Mesothelial cell of epicardium (in vitro differentiated cells): ENCODE measurements around the gene TULP3. TPM values are rescaled to one million over a fixed set of nuclear protein-coding genes. Genes with fewer than 3 reads are reported as not detected.
A peak's percentile ranks its signal among the peaks of the same experiment; 100 is the strongest.

ENCODE experiments used
- DNase-seq, 2 experiments: peaks; one replicate each; pipeline ENCODE4 v3.0.0; 2021; ENCODE audit warnings: low spot score in 2 of 2; ENCODE audit not compliant: unreplicated experiment in 2 of 2
- H3K27ac Mint-ChIP-seq: 2 replicates; pipeline ENCODE4 v1.8.0; 2021; ENCODE audit warnings: mixed read lengths
- H3K27me3 Mint-ChIP-seq: 2 replicates; pipeline ENCODE4 v1.8.0; 2021; ENCODE audit warnings: low read depth, mixed read lengths
- H3K36me3 Mint-ChIP-seq: 2 replicates; pipeline ENCODE4 v1.8.0; 2021; ENCODE audit warnings: mixed read lengths
- H3K4me1 Mint-ChIP-seq: 2 replicates; pipeline ENCODE4 v1.8.0; 2021; ENCODE audit warnings: mixed read lengths
- H3K4me3 Mint-ChIP-seq: 2 replicates; pipeline ENCODE4 v1.8.0; 2021; ENCODE audit warnings: mild to moderate bottlenecking, moderate library complexity, mixed read lengths
- H3K9me3 Mint-ChIP-seq: 2 replicates; pipeline ENCODE4 v1.8.0; 2021; ENCODE audit warnings: mixed read lengths
- total RNA-seq: library from RNA; stranded (reverse); gene quantifications from 3 replicates; pipeline ENCODE4 v1.2.1, GENCODE V29; 2021
- TF ChIP-seq, protein P1 (sequence below): fragments of 200-600 bp; sonication (generic); IDR thresholded peaks from one replicate; pipeline ENCODE4 v1.5.0; 2021; ENCODE audit warnings: antibody characterized with exemption; ENCODE audit not compliant: unreplicated experiment

The TULP3 gene
- total RNA-seq, 1 donor from 2014 or later: 25.2 TPM

DNA sequence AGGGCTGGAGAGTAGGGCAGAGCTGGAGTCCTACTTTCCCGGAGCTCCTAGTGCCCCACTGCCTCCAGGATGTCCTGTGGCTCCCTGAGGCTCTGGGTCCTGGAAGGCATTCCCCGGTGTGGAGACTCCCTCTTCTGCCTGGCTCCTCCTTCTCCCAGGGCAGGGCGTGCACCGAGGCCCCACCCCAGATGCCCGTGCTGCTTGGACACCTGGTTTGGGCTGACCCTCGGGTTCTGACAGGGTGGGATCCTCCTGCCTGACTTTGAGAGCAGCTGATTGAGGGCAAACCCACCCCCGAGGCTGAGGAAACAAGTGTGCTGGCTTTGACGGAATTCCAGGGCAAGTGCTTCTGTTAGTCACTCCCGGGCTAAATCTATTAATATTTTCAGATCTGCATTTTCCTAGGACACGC lies 83.9 kb downstream of the TULP3 start:
- TF ChIP-seq, protein P1, sequence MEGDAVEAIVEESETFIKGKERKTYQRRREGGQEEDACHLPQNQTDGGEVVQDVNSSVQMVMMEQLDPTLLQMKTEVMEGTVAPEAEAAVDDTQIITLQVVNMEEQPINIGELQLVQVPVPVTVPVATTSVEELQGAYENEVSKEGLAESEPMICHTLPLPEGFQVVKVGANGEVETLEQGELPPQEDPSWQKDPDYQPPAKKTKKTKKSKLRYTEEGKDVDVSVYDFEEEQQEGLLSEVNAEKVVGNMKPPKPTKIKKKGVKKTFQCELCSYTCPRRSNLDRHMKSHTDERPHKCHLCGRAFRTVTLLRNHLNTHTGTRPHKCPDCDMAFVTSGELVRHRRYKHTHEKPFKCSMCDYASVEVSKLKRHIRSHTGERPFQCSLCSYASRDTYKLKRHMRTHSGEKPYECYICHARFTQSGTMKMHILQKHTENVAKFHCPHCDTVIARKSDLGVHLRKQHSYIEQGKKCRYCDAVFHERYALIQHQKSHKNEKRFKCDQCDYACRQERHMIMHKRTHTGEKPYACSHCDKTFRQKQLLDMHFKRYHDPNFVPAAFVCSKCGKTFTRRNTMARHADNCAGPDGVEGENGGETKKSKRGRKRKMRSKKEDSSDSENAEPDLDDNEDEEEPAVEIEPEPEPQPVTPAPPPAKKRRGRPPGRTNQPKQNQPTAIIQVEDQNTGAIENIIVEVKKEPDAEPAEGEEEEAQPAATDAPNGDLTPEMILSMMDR: no peak
- Mint-ChIP-seq H3K27ac (peak overlapping the region; percentile 25), H3K4me3 (peak overlapping the region; percentile 6), H3K36me3 (peaks cover 6% of the 10 kb centered on the region), H3K4me1 (peaks cover 12% of the 10 kb centered on the region), H3K9me3 (no peaks in the 10 kb centered on the region), H3K27me3 (no peaks in the 10 kb centered on the region)
- no peak for DNase-seq

DNA sequence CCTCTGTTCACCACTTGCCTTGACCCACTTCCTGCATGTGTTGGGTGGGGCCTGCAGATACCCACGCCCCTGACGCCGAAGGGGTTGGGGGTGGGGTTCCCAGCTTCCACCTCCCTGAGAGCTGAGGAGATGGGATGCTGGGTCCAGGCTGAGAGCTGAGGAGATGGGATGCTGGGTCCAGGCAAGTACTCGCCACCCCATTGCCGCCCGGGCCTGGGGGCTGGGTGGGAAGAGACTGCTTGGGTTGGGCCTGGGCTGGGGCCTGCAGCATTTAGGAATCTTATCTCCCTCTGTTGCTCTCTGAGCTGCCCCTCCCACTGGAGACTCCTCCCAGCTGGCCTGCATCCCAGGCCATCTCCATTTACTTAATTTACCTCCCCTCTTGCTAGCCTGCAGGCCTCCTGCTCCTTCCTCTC lies 85.9 kb downstream of the TULP3 start:
- TF ChIP-seq, protein P1: no peak
- no peak overlapping the region for H3K4me3 Mint-ChIP-seq
- H3K27me3 Mint-ChIP-seq: no peaks in the 10 kb centered on the region
- peaks cover 4% of the 10 kb centered on the region for H3K36me3 Mint-ChIP-seq
- H3K27ac Mint-ChIP-seq: no peak overlapping the region
- H3K4me1 Mint-ChIP-seq: peaks cover 12% of the 10 kb centered on the region
- no peak for DNase-seq
- no peaks in the 10 kb centered on the region for H3K9me3 Mint-ChIP-seq

DNA sequence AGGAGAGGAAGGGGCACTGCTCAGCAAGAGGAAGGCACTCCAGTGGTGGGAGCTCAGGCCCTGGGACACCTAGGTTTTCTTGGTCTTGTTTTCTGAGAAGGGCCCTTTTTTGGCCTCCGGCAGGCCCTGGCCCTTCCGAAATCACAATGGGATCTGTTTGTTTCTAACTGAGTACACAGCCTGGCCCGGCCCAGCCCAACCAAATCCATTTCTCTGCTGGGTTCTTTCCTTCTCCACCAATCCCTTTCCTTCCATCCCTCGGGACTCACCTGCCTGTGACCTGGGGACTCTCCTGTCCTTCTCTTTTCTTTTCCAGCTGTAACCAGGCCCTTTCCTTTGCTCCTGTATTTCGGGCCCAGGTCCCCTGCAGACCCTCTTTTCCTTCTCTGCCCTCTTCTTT lies 87.1 kb downstream of the TULP3 start:
- no peak for DNase-seq
- Mint-ChIP-seq H3K9me3 (no peaks in the 10 kb centered on the region), H3K4me3 (no peak overlapping the region), H3K27ac (no peak overlapping the region), H3K36me3 (peaks cover 4% of the 10 kb centered on the region), H3K4me1 (peaks cover 12% of the 10 kb centered on the region), H3K27me3 (no peaks in the 10 kb centered on the region)
- TF ChIP-seq, protein P1: no peak

DNA sequence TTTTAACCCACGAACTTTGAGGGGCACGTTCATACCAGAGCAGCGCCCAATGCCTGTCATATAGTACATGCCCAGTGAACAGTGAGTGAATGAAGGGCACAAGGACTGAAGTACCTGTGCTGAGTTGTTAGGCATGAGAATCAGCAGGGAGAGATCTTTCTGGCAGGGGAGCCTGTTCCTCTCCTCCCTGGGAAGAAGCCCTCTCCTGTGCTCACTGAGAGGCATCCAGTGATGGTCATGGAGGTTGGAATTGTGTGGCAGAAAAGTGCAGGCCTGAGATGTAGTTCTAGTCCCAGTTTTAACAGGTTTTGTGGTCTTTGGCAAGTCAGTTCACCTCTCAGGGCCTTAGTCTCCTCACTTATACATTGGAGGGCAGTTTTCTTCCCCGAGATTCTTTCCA lies 89.1 kb downstream of the TULP3 start:
- no peak overlapping the region for H3K27ac Mint-ChIP-seq

DNA sequence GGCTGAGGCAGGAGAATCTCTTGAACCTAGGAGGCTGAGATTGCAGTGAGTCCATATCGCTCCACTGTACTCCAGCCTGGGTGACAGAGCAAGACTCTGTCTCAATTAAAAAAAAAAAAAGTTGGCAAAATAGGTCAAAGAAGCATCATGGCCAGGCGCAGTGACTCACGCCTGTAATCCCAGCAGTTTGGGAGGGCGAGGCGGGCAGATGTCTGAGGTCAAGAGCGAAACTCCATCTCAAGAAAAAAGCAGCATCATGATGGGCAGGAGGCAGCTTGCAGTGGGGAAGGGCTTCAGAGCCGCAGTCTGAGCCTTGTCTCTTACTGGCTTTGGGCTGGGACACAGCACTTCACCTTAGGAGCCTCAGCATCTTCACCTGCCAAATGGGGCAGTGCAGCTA lies 89.9 kb downstream of the TULP3 start:
- TF ChIP-seq, protein P1: no peak
- H3K36me3 Mint-ChIP-seq: peaks cover 4% of the 10 kb centered on the region
- DNase-seq: no peak
- no peak overlapping the region for H3K27ac Mint-ChIP-seq
- H3K9me3 Mint-ChIP-seq: no peaks in the 10 kb centered on the region
- H3K4me1 Mint-ChIP-seq: peaks cover 6% of the 10 kb centered on the region
- no peak overlapping the region for H3K4me3 Mint-ChIP-seq
- H3K27me3 Mint-ChIP-seq: no peaks in the 10 kb centered on the region

More for the DNA sequence above, 89.1 kb downstream of the TULP3 start:
- H3K4me1 Mint-ChIP-seq: peaks cover 6% of the 10 kb centered on the region
- peaks cover 4% of the 10 kb centered on the region for H3K36me3 Mint-ChIP-seq
- H3K27me3 Mint-ChIP-seq: no peaks in the 10 kb centered on the region
- DNase-seq: no peak
- no peak overlapping the region for H3K4me3 Mint-ChIP-seq
- TF ChIP-seq, protein P1: no peak
- no peaks in the 10 kb centered on the region for H3K9me3 Mint-ChIP-seq

DNA sequence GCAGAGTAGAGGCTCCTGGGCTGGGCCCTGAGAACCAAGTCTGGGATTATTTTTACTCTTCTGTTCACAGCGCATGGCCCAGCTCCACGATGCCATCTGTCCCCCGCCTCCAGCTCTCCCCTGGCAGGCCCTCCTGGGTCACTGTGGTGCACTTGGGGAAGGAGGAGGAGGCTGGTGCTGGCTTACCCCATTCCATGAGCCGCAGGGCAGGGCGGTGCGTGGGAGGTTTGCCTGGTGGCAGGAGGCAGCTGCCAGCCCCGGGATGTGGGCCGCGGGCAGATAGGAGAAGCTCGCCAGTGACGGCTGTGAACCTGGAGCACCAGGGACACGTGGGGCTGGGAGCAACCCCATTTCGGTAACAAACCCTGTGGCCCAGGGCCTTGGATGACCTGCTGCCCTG lies 91.7 kb downstream of the TULP3 start:
- peaks cover 6% of the 10 kb centered on the region for H3K9me3 Mint-ChIP-seq
- no peak overlapping the region for H3K4me3 Mint-ChIP-seq
- TF ChIP-seq, protein P1: no peak
- H3K27me3 Mint-ChIP-seq: no peaks in the 10 kb centered on the region
- no peaks in the 10 kb centered on the region for H3K4me1 Mint-ChIP-seq
- DNase-seq: no peak
- H3K27ac Mint-ChIP-seq: no peak overlapping the region
- H3K36me3 Mint-ChIP-seq: peaks cover 11% of the 10 kb centered on the region
